GM21423 (cell line): ENCODE results near the gene MDM1.

Source experiments
- ATAC-seq: cut with Tn5 transposase; IDR thresholded peaks from one replicate; pipeline ENCODE4 v1.9.1; 2021; ENCODE audit warnings: mild to moderate bottlenecking, moderate library complexity; ENCODE audit not compliant: unreplicated experiment

MDM1 gene, protein sequence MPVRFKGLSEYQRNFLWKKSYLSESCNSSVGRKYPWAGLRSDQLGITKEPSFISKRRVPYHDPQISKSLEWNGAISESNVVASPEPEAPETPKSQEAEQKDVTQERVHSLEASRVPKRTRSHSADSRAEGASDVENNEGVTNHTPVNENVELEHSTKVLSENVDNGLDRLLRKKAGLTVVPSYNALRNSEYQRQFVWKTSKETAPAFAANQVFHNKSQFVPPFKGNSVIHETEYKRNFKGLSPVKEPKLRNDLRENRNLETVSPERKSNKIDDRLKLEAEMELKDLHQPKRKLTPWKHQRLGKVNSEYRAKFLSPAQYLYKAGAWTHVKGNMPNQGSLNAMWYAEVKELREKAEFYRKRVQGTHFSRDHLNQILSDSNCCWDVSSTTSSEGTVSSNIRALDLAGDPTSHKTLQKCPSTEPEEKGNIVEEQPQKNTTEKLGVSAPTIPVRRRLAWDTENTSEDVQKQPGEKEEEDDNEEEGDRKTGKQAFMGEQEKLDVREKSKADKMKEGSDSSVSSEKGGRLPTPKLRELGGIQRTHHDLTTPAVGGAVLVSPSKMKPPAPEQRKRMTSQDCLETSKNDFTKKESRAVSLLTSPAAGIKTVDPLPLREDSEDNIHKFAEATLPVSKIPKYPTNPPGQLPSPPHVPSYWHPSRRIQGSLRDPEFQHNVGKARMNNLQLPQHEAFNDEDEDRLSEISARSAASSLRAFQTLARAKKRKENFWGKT

DNA sequence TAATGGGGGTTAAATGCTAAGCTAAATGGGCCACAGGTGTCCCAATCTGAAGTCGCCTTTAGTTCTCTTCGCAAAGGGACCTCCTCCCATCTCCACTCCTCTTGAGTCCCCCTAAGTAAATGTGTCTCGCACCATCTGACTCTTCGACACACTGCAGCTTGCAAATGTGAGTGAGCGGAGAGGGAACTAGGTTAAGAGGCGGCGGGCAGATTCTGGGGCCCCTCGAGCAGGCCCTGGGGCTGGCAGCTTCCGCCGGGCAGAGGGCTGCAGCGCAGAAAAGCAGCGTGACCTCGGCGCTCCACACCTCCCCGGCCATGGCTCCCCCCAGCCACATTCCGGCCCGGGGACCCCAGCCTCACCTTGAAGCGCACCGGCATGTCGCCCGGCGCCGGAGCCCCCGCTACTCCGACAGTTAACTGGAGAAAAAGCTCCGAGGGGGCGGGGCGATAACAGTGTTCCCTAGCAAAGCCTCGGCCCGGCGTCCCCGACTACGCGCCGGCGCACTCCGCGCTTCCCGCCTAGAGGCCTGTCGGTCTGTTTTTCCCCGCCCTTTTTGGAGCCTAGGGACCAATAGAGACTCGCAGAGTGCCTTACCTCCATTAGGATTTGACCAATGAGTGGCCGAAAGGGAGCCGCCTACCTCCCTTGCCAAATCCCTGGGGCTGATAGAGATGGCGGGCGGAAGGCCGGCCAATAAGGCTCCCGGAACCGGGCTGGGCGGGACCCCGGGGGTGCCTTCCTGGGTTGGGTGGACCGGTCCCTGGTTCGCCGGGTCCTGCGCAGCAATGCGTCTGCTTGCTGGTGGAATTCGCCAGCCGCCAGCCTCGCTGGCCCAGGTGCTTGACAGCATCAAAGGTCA is at the start of gene MDM1:
Gene MDM1, minus strand, starts transcription at position 494 of the 859 bp plus-strand sequence. Its CDS starts 117 bp downstream, at position 377.
- peak; percentile 99 for ATAC-seq

DNA sequence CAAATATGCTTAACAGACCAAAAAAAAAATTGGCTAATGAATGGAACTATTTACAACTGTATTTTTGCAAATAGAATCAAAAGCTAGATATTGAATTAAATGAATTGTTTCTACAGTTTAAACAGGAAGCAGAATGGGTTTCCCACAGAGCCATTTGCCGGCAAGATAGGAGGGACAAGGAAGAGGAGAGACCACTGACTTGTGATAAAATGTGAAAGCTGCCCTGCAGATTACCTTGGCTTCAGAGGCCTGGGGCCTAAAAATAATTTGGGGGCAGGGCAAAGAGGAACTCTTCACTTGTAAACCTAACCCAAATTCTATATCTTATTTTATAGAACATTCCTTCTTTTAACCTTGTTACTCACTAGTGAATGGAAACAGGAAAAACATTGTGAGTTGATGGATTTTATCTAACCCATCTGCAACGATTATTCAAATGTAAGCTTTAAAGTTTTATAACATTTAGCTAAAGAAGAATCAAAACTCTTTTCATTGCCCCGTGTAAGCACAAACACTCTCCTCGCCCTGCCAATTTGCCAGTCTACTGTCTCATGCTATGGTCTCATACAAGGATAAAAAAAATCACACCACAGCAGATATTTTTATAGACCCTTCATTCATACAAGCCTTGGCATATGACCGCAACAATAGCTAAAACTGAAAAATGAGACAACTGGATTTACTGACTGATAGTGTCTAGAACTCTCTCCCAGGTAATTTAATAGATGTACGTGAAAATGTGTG is 49.5 kb upstream of the MDM1 start:
- ATAC-seq = no peak

DNA sequence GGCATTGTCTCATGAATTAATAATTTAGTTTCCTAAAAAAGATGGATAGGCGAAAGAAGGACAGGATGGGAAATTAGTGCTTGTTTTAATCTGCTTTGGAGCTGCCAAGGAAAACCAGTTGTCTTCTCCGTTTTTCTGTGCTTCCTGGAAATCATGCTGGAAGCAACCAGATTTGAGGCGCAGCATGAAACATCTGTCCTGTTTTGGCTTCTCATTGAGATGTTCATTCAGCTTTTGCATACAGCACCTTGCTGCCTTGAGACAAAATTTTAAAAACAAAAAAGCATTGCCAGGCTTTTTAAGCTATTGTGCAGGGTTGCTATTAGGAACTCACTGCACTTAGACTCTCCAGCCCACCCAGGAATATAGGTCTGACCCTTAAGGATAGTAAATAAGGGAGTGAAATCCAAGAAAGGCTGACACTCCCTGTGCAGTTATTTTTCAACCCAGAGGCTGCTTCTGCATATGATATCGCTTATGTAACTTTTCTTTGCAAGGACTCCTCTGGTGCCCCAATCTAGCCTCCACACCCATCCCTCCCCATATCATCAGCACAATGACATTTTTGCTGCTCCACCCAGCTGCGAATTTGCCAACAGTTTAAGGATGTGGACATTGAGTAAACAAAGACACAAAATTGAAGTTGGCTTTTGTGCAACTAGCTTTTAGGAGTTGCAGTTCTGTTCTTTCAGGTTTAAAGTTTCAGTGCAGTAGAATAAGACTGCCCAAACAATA is 46.9 kb upstream of the MDM1 start:
- no peak for ATAC-seq

DNA sequence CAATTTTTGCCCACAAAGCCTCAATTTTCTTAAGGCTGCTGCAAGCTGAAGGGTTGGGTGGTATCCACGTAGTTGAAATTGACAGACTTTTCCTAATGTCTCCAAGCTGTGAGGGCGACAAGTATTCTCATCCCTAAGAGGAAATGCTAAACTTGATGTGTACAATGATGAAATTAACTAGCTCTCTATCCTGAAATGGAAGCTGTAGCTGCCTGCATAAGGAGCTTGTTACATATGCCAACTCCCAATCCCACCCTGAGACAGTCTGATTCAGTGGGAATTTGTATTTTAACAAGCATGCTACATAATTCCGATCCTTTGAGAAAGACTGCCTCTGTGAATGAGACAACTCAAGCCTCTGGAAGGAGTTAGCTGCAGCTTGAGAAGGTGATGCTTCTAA is 45.7 kb upstream of the MDM1 start:
- no peak for ATAC-seq

DNA sequence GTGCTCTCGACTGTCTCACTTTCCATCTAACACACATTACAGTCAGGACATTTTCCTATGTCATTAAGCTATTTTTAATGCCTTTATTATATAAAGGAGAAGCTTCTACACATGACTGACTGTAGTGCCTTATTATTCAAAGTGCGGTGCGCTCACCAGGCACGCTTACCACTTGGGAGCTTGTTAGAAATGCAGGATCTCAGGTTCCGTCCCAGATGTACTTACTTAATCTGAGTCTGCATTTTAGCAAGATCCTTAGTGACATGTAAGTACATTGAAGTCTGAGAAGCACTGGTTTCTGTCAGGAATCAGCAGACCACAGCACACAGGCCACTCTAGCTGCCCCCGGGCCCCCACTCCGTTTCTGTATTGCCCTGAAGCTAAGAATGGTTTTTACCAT is 44.7 kb upstream of the MDM1 start:
- no peak for ATAC-seq

DNA sequence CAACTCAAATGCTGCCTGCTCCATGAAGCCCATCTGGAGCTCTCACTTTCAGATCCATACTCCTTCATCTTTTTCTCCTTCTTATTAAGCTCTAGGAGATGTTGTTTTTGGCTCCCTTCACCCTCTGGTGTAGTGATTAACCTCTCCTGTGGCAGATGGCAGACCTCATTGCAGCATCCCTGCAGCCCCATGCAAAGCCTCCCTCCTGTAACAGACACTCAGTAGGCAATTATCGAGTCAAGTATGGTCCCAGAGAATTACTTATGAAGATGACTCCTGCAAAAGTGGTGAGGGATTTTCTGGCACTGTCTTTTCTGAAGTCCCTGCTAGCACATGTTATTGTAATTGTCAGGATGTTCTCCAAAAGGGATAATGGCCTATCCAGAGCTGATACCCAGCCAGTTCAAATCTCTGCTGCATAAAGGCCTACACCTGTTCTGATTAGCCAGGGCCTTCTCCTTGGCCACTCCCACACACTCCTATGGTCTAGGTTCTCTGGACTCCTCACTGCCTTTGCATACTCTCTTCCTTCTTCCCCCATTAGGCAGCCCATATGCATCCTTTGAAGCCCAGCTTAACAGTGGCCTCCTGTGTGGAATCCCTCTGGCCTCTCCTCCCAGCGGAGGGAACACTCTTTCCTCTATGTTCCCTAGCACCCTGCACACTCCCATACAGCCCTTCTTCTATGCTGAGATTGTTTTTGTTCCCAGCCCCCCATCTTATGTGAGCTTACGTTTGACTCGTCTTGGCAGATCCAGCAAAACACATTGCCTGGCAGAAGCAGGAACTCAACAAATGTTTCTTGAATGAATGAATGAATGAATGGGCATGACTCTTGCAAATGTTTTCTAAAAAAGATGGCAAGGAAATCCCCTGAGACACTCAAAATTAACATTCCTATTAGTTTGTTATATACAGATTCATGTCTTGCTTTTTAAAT is 43.9 kb upstream of the MDM1 start:
- no peak for ATAC-seq

DNA sequence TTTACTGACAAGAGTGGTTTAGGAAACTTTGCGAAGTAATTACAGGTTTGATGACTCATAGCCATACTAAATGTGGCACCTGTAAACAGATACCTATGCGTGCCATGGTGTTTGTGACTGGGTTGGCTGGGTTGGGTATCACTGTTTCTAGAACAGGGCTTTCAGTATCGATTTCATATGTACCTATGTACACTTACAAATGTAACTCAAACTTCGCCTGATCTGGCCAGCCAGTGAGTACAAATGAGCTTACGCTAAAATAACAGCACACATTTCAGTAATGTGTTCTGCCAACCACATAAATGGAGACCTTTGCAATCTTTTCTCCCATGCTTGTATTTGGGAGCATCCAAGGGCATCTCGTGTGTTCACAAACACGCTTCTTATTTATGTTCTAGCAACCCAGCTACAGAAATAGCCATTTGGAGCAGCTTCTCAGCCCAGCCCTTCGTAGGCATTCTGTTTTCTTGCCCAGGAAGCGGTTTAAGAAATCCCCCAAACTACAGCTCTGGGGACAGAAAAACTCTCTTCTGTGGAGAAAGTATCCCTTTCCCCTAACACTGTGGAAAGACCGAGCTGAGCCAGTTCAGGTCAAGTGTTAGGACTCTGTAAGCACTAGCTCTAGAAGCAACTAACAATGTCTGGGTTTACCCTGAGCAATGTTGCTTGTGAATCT is 42.3 kb upstream of the MDM1 start:
- peak; percentile 97 for ATAC-seq

DNA sequence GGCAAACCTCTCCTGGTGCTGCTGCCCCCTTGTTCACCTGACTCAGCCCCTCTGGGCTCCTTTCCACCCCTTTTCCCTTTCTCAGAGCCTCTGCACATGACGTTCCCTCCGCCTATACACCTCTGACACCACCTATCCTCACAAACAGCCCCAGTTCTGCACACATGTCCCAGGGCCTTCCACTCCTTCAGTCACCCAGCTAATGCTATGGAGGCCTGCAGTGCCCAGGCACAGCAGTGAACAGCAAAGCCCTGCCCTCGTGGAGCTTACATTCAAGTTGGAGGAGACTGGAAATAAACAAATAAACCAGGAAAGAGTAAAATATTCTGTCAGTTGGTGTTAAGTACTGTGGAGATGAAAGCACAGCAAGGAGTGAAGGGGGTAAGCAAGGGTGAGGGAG is 38.5 kb upstream of the MDM1 start:
- ATAC-seq = no peak

DNA sequence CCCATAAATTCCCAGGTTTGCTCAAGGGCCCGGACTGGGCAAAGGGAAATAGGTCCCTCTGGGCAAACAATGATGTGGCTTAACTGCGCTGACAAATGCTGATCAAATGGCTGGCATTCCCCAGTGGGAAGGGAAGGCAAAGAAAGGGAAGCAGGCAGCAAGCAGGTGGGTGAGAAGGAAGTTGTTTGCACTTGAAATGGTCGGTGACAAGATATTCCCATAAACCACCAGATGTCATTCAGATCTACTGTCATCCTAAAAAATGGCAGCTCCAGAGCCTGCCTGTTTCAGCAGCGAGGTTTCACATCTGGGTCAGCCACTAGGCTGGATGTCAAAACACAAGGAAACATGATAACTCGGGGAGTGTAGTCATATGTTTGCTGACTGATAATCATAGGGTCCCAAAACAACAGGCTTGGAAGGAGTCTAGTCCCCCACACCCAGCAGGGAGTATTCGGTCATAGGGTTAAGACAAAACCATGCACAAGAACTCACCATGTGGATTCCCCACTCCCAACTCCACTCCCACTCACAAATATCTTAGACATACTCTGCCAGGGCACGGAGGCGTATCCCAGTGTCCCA is 37.9 kb upstream of the MDM1 start:
- no peak for ATAC-seq

DNA sequence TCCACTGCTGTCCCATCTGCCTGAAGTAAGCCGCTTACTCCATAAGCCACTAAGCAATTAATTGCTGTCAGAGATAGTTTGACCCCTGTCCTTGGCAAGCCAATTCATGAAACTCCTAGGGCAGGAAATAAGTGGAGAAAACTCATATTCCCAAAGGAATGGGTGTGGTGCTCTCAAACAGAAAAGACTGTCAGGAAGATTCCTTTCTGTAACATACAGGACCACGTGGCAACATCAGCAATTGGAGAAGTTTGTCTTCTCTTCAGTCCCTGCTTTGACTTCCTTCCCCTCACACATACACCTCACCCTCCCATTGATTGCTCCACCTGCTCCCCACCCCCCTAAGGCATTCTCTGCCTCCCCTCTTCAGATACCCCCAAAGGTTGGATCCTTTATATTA is 36.2 kb upstream of the MDM1 start:
- ATAC-seq = no peak

DNA sequence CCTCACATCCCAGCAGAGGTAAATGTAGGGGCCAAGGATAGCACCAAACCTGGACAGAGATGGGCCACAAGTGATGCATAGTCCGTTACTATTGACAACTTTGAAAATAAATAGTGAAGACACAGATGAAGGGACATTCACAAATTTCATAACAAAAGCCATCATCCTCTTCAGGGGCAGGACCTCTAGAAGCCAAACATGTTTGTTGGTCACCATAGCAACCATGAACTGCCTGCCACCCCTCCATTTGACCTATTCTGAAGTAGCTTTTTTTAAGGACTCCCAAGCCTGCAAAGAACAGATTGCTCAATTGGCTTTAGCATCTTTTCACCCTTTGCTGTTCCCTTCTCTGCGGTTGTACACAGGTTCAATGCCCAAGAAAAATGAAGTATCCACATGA is 35.7 kb upstream of the MDM1 start:
- ATAC-seq = no peak

DNA sequence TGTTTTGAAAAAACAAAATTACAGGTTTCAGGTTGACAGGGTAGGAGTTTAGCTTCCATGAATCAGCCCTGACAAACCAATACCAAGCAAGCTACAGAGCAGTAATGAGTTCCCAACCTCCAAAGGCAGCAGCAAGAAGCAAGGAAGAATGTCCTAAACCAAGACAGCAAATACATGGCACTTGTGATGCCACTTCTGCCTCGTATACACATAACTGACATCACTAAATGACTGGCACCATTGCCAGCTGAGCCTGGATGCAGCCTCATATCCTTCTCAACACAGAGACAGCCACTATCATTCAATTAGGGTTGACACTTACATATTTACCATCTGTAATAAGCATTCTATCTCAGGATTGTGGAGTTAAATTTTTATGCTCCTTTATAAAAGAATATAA is 35.0 kb upstream of the MDM1 start:
- ATAC-seq = no peak

DNA sequence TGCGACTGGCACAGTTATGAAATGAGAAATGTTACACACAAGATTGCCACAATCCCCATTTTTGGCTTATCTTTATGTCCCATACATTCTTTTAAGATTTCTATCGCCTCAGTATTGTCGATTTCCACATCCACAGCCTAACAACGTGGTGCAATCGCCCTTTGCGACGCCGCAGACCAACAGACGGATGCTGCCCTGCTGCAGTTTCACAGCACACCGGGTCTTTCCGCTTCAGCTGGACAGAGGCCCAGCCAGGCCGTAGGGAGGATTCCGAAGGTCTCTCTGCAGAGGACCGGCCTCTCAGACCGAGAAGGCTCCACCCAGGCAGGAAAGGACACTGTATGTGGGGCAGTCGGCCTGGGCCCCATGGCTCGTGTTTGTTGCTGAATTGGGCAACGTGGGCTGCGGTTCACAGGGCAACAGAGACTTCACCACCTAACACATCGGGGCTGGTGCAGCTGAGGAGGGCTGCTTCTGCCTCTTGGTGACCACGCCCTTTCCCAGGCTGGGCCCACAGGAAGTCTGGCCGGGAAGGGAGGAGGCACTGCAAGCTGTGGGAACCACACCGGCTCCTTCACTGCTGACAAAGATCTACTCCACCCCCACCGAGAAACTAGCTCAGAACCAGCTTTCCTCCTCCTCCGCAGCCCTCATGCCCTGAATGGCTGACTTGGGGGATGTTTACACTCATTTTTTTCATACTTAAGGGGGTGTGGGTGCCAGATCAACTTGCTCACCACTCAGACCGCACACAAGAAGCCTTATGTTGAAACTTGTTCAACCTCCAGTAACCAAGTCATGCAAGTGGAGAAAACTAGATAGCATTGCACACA is 32.9 kb upstream of the MDM1 start:
- peak; percentile 82 for ATAC-seq

DNA sequence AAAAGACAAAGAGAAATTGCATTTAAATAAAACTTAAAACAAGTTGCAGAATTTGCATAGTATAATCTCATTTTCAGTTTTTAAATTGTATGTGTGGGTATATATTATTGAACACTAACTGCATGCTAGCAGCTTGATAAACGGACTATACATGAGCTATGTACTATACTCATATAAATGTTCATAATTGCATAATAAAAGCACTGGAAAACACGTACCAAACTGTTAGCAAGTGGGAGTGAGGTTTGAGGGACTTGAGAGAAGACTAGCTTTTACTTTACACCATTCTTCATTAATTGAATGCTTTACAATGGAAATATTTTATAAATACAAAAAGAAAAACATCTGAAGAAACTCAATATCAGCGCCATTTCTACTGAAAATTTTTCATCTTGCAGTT is 32.2 kb upstream of the MDM1 start:
- ATAC-seq = no peak

DNA sequence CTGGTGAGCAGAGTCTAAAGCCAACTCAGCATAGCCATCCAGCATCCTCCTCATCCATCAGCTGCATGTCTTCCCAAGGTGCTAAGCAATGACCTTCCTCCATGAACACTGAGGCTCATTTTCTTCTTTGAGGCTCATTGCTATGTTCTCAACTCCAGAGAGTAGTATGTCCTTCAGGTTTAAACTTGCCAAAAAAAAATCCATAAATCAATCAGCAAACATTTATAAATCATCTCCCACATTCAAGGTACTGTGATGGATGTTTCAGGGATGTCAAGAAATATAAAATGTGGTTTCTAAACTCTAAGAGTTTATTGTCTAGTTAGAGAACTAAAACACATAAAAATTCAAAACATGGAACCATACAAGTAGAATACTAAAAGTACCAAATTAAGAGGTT is 29.8 kb upstream of the MDM1 start:
- no peak for ATAC-seq

DNA sequence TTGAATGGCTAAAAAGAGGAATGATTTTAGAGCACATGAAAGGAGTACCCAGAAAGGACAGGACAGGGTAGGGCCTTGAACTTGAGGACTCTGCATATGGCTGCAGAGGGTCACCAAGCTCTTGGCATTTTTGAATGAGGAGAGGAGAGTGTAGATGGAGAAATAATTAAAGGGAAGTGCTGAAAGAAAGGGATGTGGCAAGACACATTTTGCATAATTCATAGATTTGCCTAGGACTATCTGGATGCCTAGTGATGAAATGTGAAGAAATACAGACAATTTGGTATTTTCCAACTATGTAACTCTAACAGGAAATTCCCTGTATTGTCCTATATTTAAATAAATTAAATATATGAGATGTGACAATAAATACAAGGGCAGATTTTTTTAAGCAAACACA is 27.5 kb upstream of the MDM1 start:
- ATAC-seq = no peak
